ENCODE data around the gene CHCHD3.

CHCHD3 gene

GRCh38 chr7:132861424-132861823, 220.5 kb downstream of the CHCHD3 start:
- no peak overlapping the region for H3K4me3 ChIP-seq (ENCODE audit: insufficient read length, low read depth)

GRCh38 chr7:132859199-132859598, 222.7 kb downstream of the CHCHD3 start:
- H3K4me3 ChIP-seq (ENCODE audit: insufficient read length, low read depth): no peak overlapping the region
- H3K4me1 ChIP-seq (ENCODE audit: insufficient read depth, insufficient read length): no peaks in the 10 kb centered on the region
- no peak overlapping the region for H3K9ac ChIP-seq (ENCODE audit: insufficient read length, low read depth)
- TF ChIP-seq SUZ12 (IDR thresholded peaks at IDR 0.05; ENCODE audit: extremely low read depth, insufficient read depth, insufficient read length): no peak
- TF ChIP-seq YY1 (IDR thresholded peaks at IDR 0.05; ENCODE audit: insufficient read depth, insufficient read length): no peak
- TF ChIP-seq ZNF274 (IDR thresholded peaks at IDR 0.05; ENCODE audit: low read depth, low read length): no peak
- peaks cover 13% of the 10 kb centered on the region; the same call in 1 of the 2 replicates for H3K9me3 ChIP-seq (ENCODE audit: insufficient read depth, low read length)
- H3K27me3 ChIP-seq (ENCODE audit: insufficient read depth, insufficient read length): no peaks in the 10 kb centered on the region
- DNase-seq (ENCODE audit: low read depth, low spot score): no peak
- no peaks in the 10 kb centered on the region for H3K36me3 ChIP-seq (ENCODE audit: insufficient read depth, insufficient read length, low read length)

More at GRCh38 chr7:132861424-132861823, 220.5 kb downstream of the CHCHD3 start:
- DNase-seq (ENCODE audit: low read depth, low spot score): no peak
- Histone ChIP-seq H3K4me1 (ENCODE audit: insufficient read depth, insufficient read length) (no peaks in the 10 kb centered on the region), H3K27me3 (ENCODE audit: insufficient read depth, insufficient read length) (no peaks in the 10 kb centered on the region), H3K36me3 (ENCODE audit: insufficient read depth, insufficient read length, low read length) (no peaks in the 10 kb centered on the region), H3K9ac (ENCODE audit: insufficient read length, low read depth) (no peak overlapping the region), H3K9me3 (ENCODE audit: insufficient read depth, low read length) (peaks cover 13% of the 10 kb centered on the region; the same call in 1 of the 2 replicates)
- no peak for TF ChIP-seq ZNF274 (IDR thresholded peaks at IDR 0.05; ENCODE audit: low read depth, low read length)
- no peak for TF ChIP-seq SUZ12 (IDR thresholded peaks at IDR 0.05; ENCODE audit: extremely low read depth, insufficient read depth, insufficient read length)
- TF ChIP-seq YY1 (IDR thresholded peaks at IDR 0.05; ENCODE audit: insufficient read depth, insufficient read length): no peak

GRCh38 chr7:132858760-132859159, 223.1 kb downstream of the CHCHD3 start:
- Histone ChIP-seq H3K4me1 (ENCODE audit: insufficient read depth, insufficient read length) (no peaks in the 10 kb centered on the region), H3K27me3 (ENCODE audit: insufficient read depth, insufficient read length) (no peaks in the 10 kb centered on the region), H3K9ac (ENCODE audit: insufficient read length, low read depth) (no peak overlapping the region), H3K9me3 (ENCODE audit: insufficient read depth, low read length) (peaks cover 9% of the 10 kb centered on the region; the same call in 1 of the 2 replicates), H3K4me3 (ENCODE audit: insufficient read length, low read depth) (no peak overlapping the region), H3K36me3 (ENCODE audit: insufficient read depth, insufficient read length, low read length) (no peaks in the 10 kb centered on the region)
- TF ChIP-seq SUZ12 (IDR thresholded peaks at IDR 0.05; ENCODE audit: extremely low read depth, insufficient read depth, insufficient read length) (no peak), YY1 (IDR thresholded peaks at IDR 0.05; ENCODE audit: insufficient read depth, insufficient read length) (no peak), ZNF274 (IDR thresholded peaks at IDR 0.05; ENCODE audit: low read depth, low read length) (no peak)
- DNase-seq (ENCODE audit: low read depth, low spot score): no peak

GRCh38 chr7:132858251-132858650, 223.6 kb downstream of the CHCHD3 start:
- no peak overlapping the region for H3K9ac ChIP-seq (ENCODE audit: insufficient read length, low read depth)
- TF ChIP-seq ZNF274 (IDR thresholded peaks at IDR 0.05; ENCODE audit: low read depth, low read length) (no peak), SUZ12 (IDR thresholded peaks at IDR 0.05; ENCODE audit: extremely low read depth, insufficient read depth, insufficient read length) (no peak)
- H3K9me3 ChIP-seq (ENCODE audit: insufficient read depth, low read length): 0 out of 2 replicates have a peak, but pooled peaks cover 4% of the 10 kb centered on the region
- H3K4me1 ChIP-seq (ENCODE audit: insufficient read depth, insufficient read length): no peaks in the 10 kb centered on the region
- no peaks in the 10 kb centered on the region for H3K27me3 ChIP-seq (ENCODE audit: insufficient read depth, insufficient read length)
- H3K36me3 ChIP-seq (ENCODE audit: insufficient read depth, insufficient read length, low read length): no peaks in the 10 kb centered on the region
- no peak overlapping the region for H3K4me3 ChIP-seq (ENCODE audit: insufficient read length, low read depth)
- DNase-seq (ENCODE audit: low read depth, low spot score): no peak

- no peaks in the 10 kb centered on the region for H3K27me3 ChIP-seq (ENCODE audit: insufficient read depth, insufficient read length)
- H3K9me3 ChIP-seq (ENCODE audit: insufficient read depth, low read length): no peaks in the 10 kb centered on the region
- no peaks in the 10 kb centered on the region for H3K36me3 ChIP-seq (ENCODE audit: insufficient read depth, insufficient read length, low read length)
- no peak overlapping the region for H3K4me3 ChIP-seq (ENCODE audit: insufficient read length, low read depth)
- no peak for TF ChIP-seq YY1 (IDR thresholded peaks at IDR 0.05; ENCODE audit: insufficient read depth, insufficient read length)
- TF ChIP-seq ZNF274 (IDR thresholded peaks at IDR 0.05; ENCODE audit: low read depth, low read length): no peak
- TF ChIP-seq SUZ12 (IDR thresholded peaks at IDR 0.05; ENCODE audit: extremely low read depth, insufficient read depth, insufficient read length): no peak
- H3K9ac ChIP-seq (ENCODE audit: insufficient read length, low read depth): no peak overlapping the region
- DNase-seq (ENCODE audit: low read depth, low spot score): no peak
- no peaks in the 10 kb centered on the region for H3K4me1 ChIP-seq (ENCODE audit: insufficient read depth, insufficient read length)
Observed at GRCh38 chr7:132857703-132858102, 224.2 kb downstream of the CHCHD3 start.

- no peak for DNase-seq (ENCODE audit: low read depth, low spot score)
- Histone ChIP-seq H3K27me3 (ENCODE audit: insufficient read depth, insufficient read length) (no peaks in the 10 kb centered on the region), H3K9ac (ENCODE audit: insufficient read length, low read depth) (no peak overlapping the region), H3K9me3 (ENCODE audit: insufficient read depth, low read length) (no peaks in the 10 kb centered on the region), H3K4me1 (ENCODE audit: insufficient read depth, insufficient read length) (no peaks in the 10 kb centered on the region), H3K4me3 (ENCODE audit: insufficient read length, low read depth) (no peak overlapping the region), H3K36me3 (ENCODE audit: insufficient read depth, insufficient read length, low read length) (no peaks in the 10 kb centered on the region)
- TF ChIP-seq YY1 (IDR thresholded peaks at IDR 0.05; ENCODE audit: insufficient read depth, insufficient read length) (no peak), SUZ12 (IDR thresholded peaks at IDR 0.05; ENCODE audit: extremely low read depth, insufficient read depth, insufficient read length) (no peak), ZNF274 (IDR thresholded peaks at IDR 0.05; ENCODE audit: low read depth, low read length) (no peak)
Observed at GRCh38 chr7:132857031-132857430, 224.9 kb downstream of the CHCHD3 start.

- no peak for DNase-seq (ENCODE audit: low read depth, low spot score)
- no peak overlapping the region for H3K9ac ChIP-seq (ENCODE audit: insufficient read length, low read depth)
- no peak overlapping the region for H3K4me3 ChIP-seq (ENCODE audit: insufficient read length, low read depth)
- TF ChIP-seq YY1 (IDR thresholded peaks at IDR 0.05; ENCODE audit: insufficient read depth, insufficient read length) (no peak), ZNF274 (IDR thresholded peaks at IDR 0.05; ENCODE audit: low read depth, low read length) (no peak), SUZ12 (IDR thresholded peaks at IDR 0.05; ENCODE audit: extremely low read depth, insufficient read depth, insufficient read length) (no peak)
- no peaks in the 10 kb centered on the region for H3K27me3 ChIP-seq (ENCODE audit: insufficient read depth, insufficient read length)
- no peaks in the 10 kb centered on the region for H3K4me1 ChIP-seq (ENCODE audit: insufficient read depth, insufficient read length)
- no peaks in the 10 kb centered on the region for H3K36me3 ChIP-seq (ENCODE audit: insufficient read depth, insufficient read length, low read length)
- H3K9me3 ChIP-seq (ENCODE audit: insufficient read depth, low read length): no peaks in the 10 kb centered on the region
Observed at GRCh38 chr7:132856416-132856815, 225.5 kb downstream of the CHCHD3 start.

All from NT2/D1 (cell line).